Esophagus muscularis mucosa (tissue), 4 donors: ENCODE data around the gene GPC6.

Source experiments
- CTCF ChIP-seq, 3 experiments: fragments of 200-600 bp in 2 of 3; fragments of 450-650 bp in 1 of 3; sonication (generic) in 2 of 3; IDR thresholded peaks; one replicate each; pipeline ENCODE4 v1.5.1; 2017 to 2019; ENCODE audit warnings: antibody characterized with exemption in 3 of 3, mild to moderate bottlenecking in 2 of 3, moderate library complexity in 1 of 3
- EP300 ChIP-seq: sonication (generic); formaldehyde crosslinking; IDR thresholded peaks from one replicate; pipeline ENCODE4 v1.6.1; 2017; ENCODE audit warnings: antibody characterized with exemption
- POLR2A ChIP-seq: fragments of 450-650 bp; IDR thresholded peaks from one replicate; pipeline ENCODE4 v1.6.1; 2017; ENCODE audit warnings: antibody characterized with exemption, moderate library complexity, mild to moderate bottlenecking, low read depth
- POLR2AphosphoS5 ChIP-seq, 2 donors: sonication (generic); formaldehyde crosslinking; IDR thresholded peaks; one replicate each; pipeline ENCODE4 v1.6.1; 2017; ENCODE audit warnings: antibody characterized with exemption in 2 of 2

GRCh38 chr13:93775027-93775426, 548.4 kb downstream of the GPC6 start:
- TF ChIP-seq EP300 (no peak), CTCF (IDR thresholded peaks at IDR 0.05) (no peak), POLR2A (no peak), POLR2AphosphoS5 (IDR thresholded peaks at IDR 0.05) (no peak)
